Liver (tissue), 9 donors: Measurements from ENCODE around the gene RND3. TPM values are rescaled to one million over a fixed set of nuclear protein-coding genes. Genes with fewer than 3 reads are reported as not detected.

Experiments used
- DNase-seq: peaks from one replicate; pipeline ENCODE4 v3.0.0-alpha.2; 2017; ENCODE audit warnings: low spot score
- H3K27ac ChIP-seq, 2 donors: one replicate each; pipeline ENCODE4 v1.7.0; 2013; ENCODE audit warnings: inconsistent platforms in 2 of 2, low read length in 2 of 2, control low read depth in 1 of 2, low read depth in 1 of 2, mild to moderate bottlenecking in 1 of 2
- H3K27me3 ChIP-seq, 4 donors: one replicate each; pipeline versions ENCODE4 v1.6.1 to v1.7.0; 2013; ENCODE audit warnings: low read length in 3 of 4, inconsistent platforms in 1 of 4, mild to moderate bottlenecking in 1 of 4, moderate library complexity in 1 of 4; ENCODE audit not compliant: control insufficient read depth in 4 of 4, insufficient read depth in 4 of 4
- H3K36me3 ChIP-seq, 4 donors: one replicate each; pipeline versions ENCODE4 v1.6.1 to v1.7.0; 2013; ENCODE audit warnings: low read length in 3 of 4, mild to moderate bottlenecking in 3 of 4, low read depth in 1 of 4, moderate library complexity in 1 of 4; ENCODE audit not compliant: control insufficient read depth in 4 of 4, insufficient read depth in 3 of 4
- H3K4me1 ChIP-seq, 4 donors: one replicate each; pipeline versions ENCODE4 v1.6.1 to v1.7.0; 2013; ENCODE audit warnings: low read length in 3 of 4, mild to moderate bottlenecking in 3 of 4, moderate library complexity in 1 of 4; ENCODE audit not compliant: control insufficient read depth in 4 of 4, insufficient read depth in 4 of 4
- H3K4me3 ChIP-seq, 3 donors: one replicate each; pipeline versions ENCODE4 v1.6.1 to v1.7.0; 2013; ENCODE audit warnings: low read length in 3 of 3, control low read depth in 1 of 3, low read depth in 1 of 3, mild to moderate bottlenecking in 1 of 3
- H3K9ac ChIP-seq, 2 donors: one replicate each; pipeline ENCODE4 v1.7.0; 2013; ENCODE audit warnings: low read length in 2 of 2, mild to moderate bottlenecking in 2 of 2, moderate library complexity in 2 of 2, control low read depth in 1 of 2, low read depth in 1 of 2
- H3K9me3 ChIP-seq, 4 donors: one replicate each; pipeline versions ENCODE4 v1.6.1 to v1.7.0; 2013; ENCODE audit warnings: low read length in 3 of 4; ENCODE audit not compliant: control insufficient read depth in 4 of 4
- FOXA1 ChIP-seq: IDR thresholded peaks from 2 replicates; pipeline ENCODE4 v1.6.1; 2016; ENCODE audit warnings: antibody characterized with exemption
- GABPA ChIP-seq, 2 donors: IDR thresholded peaks in 1 of 2; conservative IDR thresholded peaks in 1 of 2; 2 replicates each; pipeline ENCODE4 v1.6.1; 2016; ENCODE audit warnings: antibody characterized with exemption in 2 of 2, mild to moderate bottlenecking in 1 of 2, moderate library complexity in 1 of 2
- HNF4A ChIP-seq, 2 donors: conservative IDR thresholded peaks; 2 replicates each; pipeline ENCODE4 v1.6.1; 2016; ENCODE audit warnings: antibody characterized with exemption in 2 of 2, mild to moderate bottlenecking in 2 of 2
- HNF4G ChIP-seq: IDR thresholded peaks from 2 replicates; pipeline ENCODE4 v1.6.1; 2016; ENCODE audit warnings: antibody characterized with exemption
- JUND ChIP-seq, 2 donors: IDR thresholded peaks; 2 replicates each; pipeline ENCODE4 v1.6.1; 2016; ENCODE audit warnings: antibody characterized with exemption in 2 of 2
- MAX ChIP-seq: IDR thresholded peaks from 2 replicates; pipeline ENCODE4 v1.6.1; 2016; ENCODE audit warnings: antibody characterized with exemption
- NR2F2 ChIP-seq: IDR thresholded peaks from 2 replicates; pipeline ENCODE4 v1.6.1; 2016; ENCODE audit warnings: antibody characterized with exemption
- RAD21 ChIP-seq, 2 donors: IDR thresholded peaks; 2 replicates each; pipeline ENCODE4 v1.6.1; 2016; ENCODE audit warnings: antibody characterized with exemption in 2 of 2, mild to moderate bottlenecking in 2 of 2
- REST ChIP-seq: IDR thresholded peaks from 2 replicates; pipeline ENCODE4 v1.6.1; 2016; ENCODE audit warnings: antibody characterized with exemption, mild to moderate bottlenecking
- RXRA ChIP-seq, 2 donors: IDR thresholded peaks; 2 replicates each; pipeline ENCODE4 v1.6.1; 2017 to 2018; ENCODE audit warnings: antibody characterized with exemption in 2 of 2, mild to moderate bottlenecking in 1 of 2
- SP1 ChIP-seq: IDR thresholded peaks from 2 replicates; pipeline ENCODE4 v1.6.1; 2018; ENCODE audit warnings: antibody characterized with exemption, mild to moderate bottlenecking
- TAF1 ChIP-seq: conservative IDR thresholded peaks from 2 replicates; pipeline ENCODE4 v1.6.1; 2016; ENCODE audit warnings: antibody characterized with exemption, mild to moderate bottlenecking
- YY1 ChIP-seq: IDR thresholded peaks from 2 replicates; pipeline ENCODE4 v1.6.1; 2016; ENCODE audit warnings: antibody characterized with exemption, mild to moderate bottlenecking
- WGBS: extraction: QIAGEN DNeasy Blood & Tissue Kit; methylation state at CpG from one replicate; pipeline ENCODE4 v1.1.7; 2013; 5-methylcytosine and 5-hydroxymethylcytosine counted together
- polyA plus RNA-seq, 2 donors: library from polyadenylated mRNA; stranded (reverse) in 1 of 2; unstranded in 1 of 2; fragments of 200-250 nt in 1 of 2; fragments of >200 nt in 1 of 2; fragmentation: Nextera tagmentation in 1 of 2; extraction: Ambion mirVana in 1 of 2; gene quantifications; one replicate each; pipeline versions ENCODE4 v1.2.1 to v1.2.3, GENCODE V29; 2013 to 2015
- total RNA-seq, 2 donors: library from RNA; depleted of rRNA; stranded (reverse); fragments of >200 nt; gene quantifications; one replicate each; pipeline ENCODE4 v1.2.3, GENCODE V29; 2014
- TF ChIP-seq, protein P1 (sequence below): IDR thresholded peaks from 2 replicates; pipeline ENCODE4 v1.6.1; 2016; ENCODE audit warnings: antibody characterized with exemption
- TF ChIP-seq, protein P2 (sequence below): fragments of 150-350 bp; IDR thresholded peaks from 2 replicates; pipeline ENCODE4 v1.5.1; 2017; ENCODE audit warnings: improper control_type of control experiment, low read depth, low read length; ENCODE audit not compliant: missing input control
- donor health status: healthy.
- donor health status: healthy.
- donor health status: healthy.
- donor health status: healthy.
- donor health status: healthy.

Gene RND3
- total and polyA plus RNA-seq, 4 donors = 14.8 to 30.0 (median 21.6) TPM

GRCh38 chr2:150442484-150442883 is 45.0 kb downstream of the RND3 start:
- H3K27ac ChIP-seq = no peak overlapping the region
- H3K36me3 ChIP-seq = no peaks in the 10 kb centered on the region
- H3K9ac ChIP-seq = no peak overlapping the region
- H3K4me1 ChIP-seq = no peaks in the 10 kb centered on the region
- no peak overlapping the region for H3K4me3 ChIP-seq
- H3K27me3 ChIP-seq = no peaks in the 10 kb centered on the region
- DNase-seq = no peak
- TF ChIP-seq SP1 = no peak
- no peak for TF ChIP-seq YY1
- TF ChIP-seq, protein P1, sequence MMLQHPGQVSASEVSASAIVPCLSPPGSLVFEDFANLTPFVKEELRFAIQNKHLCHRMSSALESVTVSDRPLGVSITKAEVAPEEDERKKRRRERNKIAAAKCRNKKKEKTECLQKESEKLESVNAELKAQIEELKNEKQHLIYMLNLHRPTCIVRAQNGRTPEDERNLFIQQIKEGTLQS = no peak
- no peak for TF ChIP-seq REST
- TF ChIP-seq, protein P2, sequence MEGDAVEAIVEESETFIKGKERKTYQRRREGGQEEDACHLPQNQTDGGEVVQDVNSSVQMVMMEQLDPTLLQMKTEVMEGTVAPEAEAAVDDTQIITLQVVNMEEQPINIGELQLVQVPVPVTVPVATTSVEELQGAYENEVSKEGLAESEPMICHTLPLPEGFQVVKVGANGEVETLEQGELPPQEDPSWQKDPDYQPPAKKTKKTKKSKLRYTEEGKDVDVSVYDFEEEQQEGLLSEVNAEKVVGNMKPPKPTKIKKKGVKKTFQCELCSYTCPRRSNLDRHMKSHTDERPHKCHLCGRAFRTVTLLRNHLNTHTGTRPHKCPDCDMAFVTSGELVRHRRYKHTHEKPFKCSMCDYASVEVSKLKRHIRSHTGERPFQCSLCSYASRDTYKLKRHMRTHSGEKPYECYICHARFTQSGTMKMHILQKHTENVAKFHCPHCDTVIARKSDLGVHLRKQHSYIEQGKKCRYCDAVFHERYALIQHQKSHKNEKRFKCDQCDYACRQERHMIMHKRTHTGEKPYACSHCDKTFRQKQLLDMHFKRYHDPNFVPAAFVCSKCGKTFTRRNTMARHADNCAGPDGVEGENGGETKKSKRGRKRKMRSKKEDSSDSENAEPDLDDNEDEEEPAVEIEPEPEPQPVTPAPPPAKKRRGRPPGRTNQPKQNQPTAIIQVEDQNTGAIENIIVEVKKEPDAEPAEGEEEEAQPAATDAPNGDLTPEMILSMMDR = no peak
- no peak for TF ChIP-seq HNF4A (conservative IDR thresholded peaks at IDR 0.05)
- no peak for TF ChIP-seq NR2F2
- H3K9me3 ChIP-seq = no peaks in the 10 kb centered on the region
- WGBS = 88% methylated on average over 1 of the region's 1 CpG

DNA sequence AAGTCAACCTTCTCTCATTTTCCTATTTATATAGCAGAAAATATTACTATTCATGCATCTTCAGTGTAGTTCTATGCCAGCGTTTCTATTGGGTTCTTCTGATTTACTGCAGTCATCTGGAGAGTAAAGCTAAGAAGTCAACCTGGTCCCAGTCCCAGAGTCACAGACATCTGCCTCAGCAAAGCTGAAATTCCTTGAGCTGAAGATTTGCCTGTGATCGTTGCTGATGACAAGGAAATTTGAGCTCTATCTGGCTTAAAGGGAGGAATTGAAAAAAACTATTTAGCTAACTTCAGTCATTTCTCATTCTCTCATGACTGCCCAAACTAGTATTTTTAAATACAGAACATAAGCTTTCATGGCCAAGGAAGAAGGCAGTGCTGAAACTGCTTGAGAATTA is 45.7 kb downstream of the RND3 start:
- Histone ChIP-seq H3K9me3 (no peaks in the 10 kb centered on the region), H3K27ac (no peak overlapping the region), H3K4me1 (no peaks in the 10 kb centered on the region), H3K36me3 (no peaks in the 10 kb centered on the region), H3K27me3 (no peaks in the 10 kb centered on the region), H3K9ac (no peak overlapping the region), H3K4me3 (no peak overlapping the region)
- DNase-seq = no peak
- no peak for TF ChIP-seq JUND (IDR thresholded peaks at IDR 0.05)
- TF ChIP-seq YY1 = no peak
- no peak for TF ChIP-seq REST
- no peak for TF ChIP-seq HNF4G
- no peak for TF ChIP-seq GABPA (IDR thresholded peaks at IDR 0.05 in 1 of 2, conservative IDR thresholded peaks at IDR 0.05 in 1 of 2)
- TF ChIP-seq TAF1 = no peak
- no peak for TF ChIP-seq RAD21 (IDR thresholded peaks at IDR 0.05)
- TF ChIP-seq SP1 = no peak
- no peak for TF ChIP-seq RXRA (IDR thresholded peaks at IDR 0.05)
- TF ChIP-seq, protein P1 = no peak
- no peak for TF ChIP-seq MAX
- no peak for TF ChIP-seq FOXA1
- TF ChIP-seq NR2F2 = no peak
- 76% methylated on average over 2 of the region's 2 CpGs for WGBS
